ENCODE results near the gene DCDC1.
"Not testable (repeated sequence)": the region's sequence is repeated elsewhere in the genome, so short reads cannot be mapped to it uniquely, and the experiment has no call there.

DCDC1 gene

GRCh38 chr11:31328697-31329096 is 40.8 kb downstream of the DCDC1 start:
- no peak for DNase-seq
- Histone ChIP-seq H3K9me3 (ENCODE audit: control insufficient read depth, low read length) (no peaks in the 10 kb centered on the region), H3K4me1 (ENCODE audit: control insufficient read depth, insufficient read depth, low read length, poor library complexity, severe bottlenecking) (no peaks in the 10 kb centered on the region), H3K4me3 (ENCODE audit: insufficient read depth, low read depth, low read length, poor library complexity, severe bottlenecking) (no peak overlapping the region), H3K27me3 (replicated peaks; ENCODE audit: control insufficient read depth, insufficient read depth, low read length, poor library complexity, severe bottlenecking) (no peaks in the 10 kb centered on the region), H3K27ac (ENCODE audit: insufficient read depth, low read length, poor library complexity, severe bottlenecking) (no peak overlapping the region), H3K36me3 (ENCODE audit: control insufficient read depth, insufficient read depth, low read length) (no peaks in the 10 kb centered on the region)

- Histone ChIP-seq H3K4me3 (ENCODE audit: insufficient read depth, low read depth, low read length, poor library complexity, severe bottlenecking) (no peak overlapping the region), H3K27me3 (replicated peaks; ENCODE audit: control insufficient read depth, insufficient read depth, low read length, poor library complexity, severe bottlenecking) (no peaks in the 10 kb centered on the region), H3K9me3 (ENCODE audit: control insufficient read depth, low read length) (no peaks in the 10 kb centered on the region), H3K4me1 (ENCODE audit: control insufficient read depth, insufficient read depth, low read length, poor library complexity, severe bottlenecking) (no peaks in the 10 kb centered on the region), H3K27ac (ENCODE audit: insufficient read depth, low read length, poor library complexity, severe bottlenecking) (no peak overlapping the region), H3K36me3 (ENCODE audit: control insufficient read depth, insufficient read depth, low read length) (no peaks in the 10 kb centered on the region)
- DNase-seq, result no peak
These were observed 42.1 kb downstream of the DCDC1 start for GRCh38 chr11:31327417-31327816.

GRCh38 chr11:31326470-31327148 is 42.9 kb downstream of the DCDC1 start:
- H3K9me3 ChIP-seq (ENCODE audit: control insufficient read depth, low read length), result no peaks in the 10 kb centered on the region
- no peaks in the 10 kb centered on the region for H3K4me1 ChIP-seq (ENCODE audit: control insufficient read depth, insufficient read depth, low read length, poor library complexity, severe bottlenecking)
- H3K27me3 ChIP-seq (replicated peaks; ENCODE audit: control insufficient read depth, insufficient read depth, low read length, poor library complexity, severe bottlenecking), result no peaks in the 10 kb centered on the region
- DNase-seq, result no peak
- H3K27ac ChIP-seq (ENCODE audit: insufficient read depth, low read length, poor library complexity, severe bottlenecking), result no peak overlapping the region
- H3K36me3 ChIP-seq (ENCODE audit: control insufficient read depth, insufficient read depth, low read length), result no peaks in the 10 kb centered on the region
- no peak overlapping the region for H3K4me3 ChIP-seq (ENCODE audit: insufficient read depth, low read depth, low read length, poor library complexity, severe bottlenecking)

GRCh38 chr11:31325160-31325559 is 44.4 kb downstream of the DCDC1 start:
- Histone ChIP-seq H3K9me3 (ENCODE audit: control insufficient read depth, low read length) (no peaks in the 10 kb centered on the region), H3K27me3 (replicated peaks; ENCODE audit: control insufficient read depth, insufficient read depth, low read length, poor library complexity, severe bottlenecking) (no peaks in the 10 kb centered on the region), H3K4me1 (ENCODE audit: control insufficient read depth, insufficient read depth, low read length, poor library complexity, severe bottlenecking) (no peaks in the 10 kb centered on the region), H3K27ac (ENCODE audit: insufficient read depth, low read length, poor library complexity, severe bottlenecking) (no peak overlapping the region), H3K4me3 (ENCODE audit: insufficient read depth, low read depth, low read length, poor library complexity, severe bottlenecking) (no peak overlapping the region), H3K36me3 (ENCODE audit: control insufficient read depth, insufficient read depth, low read length) (no peaks in the 10 kb centered on the region)
- DNase-seq, result no peak

DNA sequence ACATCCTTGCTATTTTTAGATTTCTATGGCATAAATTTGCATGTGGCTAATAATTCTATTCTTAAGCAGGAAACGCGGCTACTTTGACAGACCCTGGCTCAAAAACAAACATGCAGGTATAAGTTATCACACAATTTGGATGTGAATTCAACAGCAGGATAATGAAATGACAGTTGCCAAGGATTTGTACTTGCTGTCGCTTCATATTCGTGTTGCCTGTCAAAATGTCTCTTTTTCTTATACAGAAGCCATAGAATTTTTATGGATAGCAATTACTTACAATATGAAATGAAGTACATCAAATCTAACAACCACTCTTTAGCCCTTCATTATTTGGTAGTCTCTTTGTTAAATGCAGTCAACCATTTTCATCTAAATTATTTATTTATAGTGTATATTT is 46.4 kb downstream of the DCDC1 start:
- no peaks in the 10 kb centered on the region for H3K27me3 ChIP-seq (replicated peaks; ENCODE audit: control insufficient read depth, insufficient read depth, low read length, poor library complexity, severe bottlenecking)
- no peaks in the 10 kb centered on the region for H3K36me3 ChIP-seq (ENCODE audit: control insufficient read depth, insufficient read depth, low read length)
- no peak overlapping the region for H3K4me3 ChIP-seq (ENCODE audit: insufficient read depth, low read depth, low read length, poor library complexity, severe bottlenecking)
- no peaks in the 10 kb centered on the region for H3K4me1 ChIP-seq (ENCODE audit: control insufficient read depth, insufficient read depth, low read length, poor library complexity, severe bottlenecking)
- H3K9me3 ChIP-seq (ENCODE audit: control insufficient read depth, low read length), result no peaks in the 10 kb centered on the region
- DNase-seq, result no peak
- no peak overlapping the region for H3K27ac ChIP-seq (ENCODE audit: insufficient read depth, low read length, poor library complexity, severe bottlenecking)

DNA sequence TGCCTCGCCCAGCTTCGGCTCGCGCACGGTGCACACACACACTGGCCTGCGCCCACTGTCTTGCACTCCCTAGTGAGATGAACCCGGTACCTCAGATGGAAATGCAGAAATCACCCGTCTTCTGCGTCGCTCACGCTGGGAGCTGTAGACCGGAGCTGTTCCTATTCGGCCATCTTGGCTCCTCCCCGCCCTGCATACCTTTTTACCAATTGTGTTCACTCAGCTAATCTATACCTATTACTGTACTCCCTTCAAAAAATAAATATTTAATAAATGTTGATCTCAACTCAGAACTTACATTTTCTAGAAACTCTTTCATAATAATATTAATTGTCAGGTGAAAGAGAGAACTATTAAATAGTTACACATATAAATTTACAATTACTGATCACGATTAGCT is 48.0 kb downstream of the DCDC1 start:
- not testable (repeated sequence) for H3K27me3 ChIP-seq (replicated peaks; ENCODE audit: control insufficient read depth, insufficient read depth, low read length, poor library complexity, severe bottlenecking); H3K4me1 ChIP-seq (ENCODE audit: control insufficient read depth, insufficient read depth, low read length, poor library complexity, severe bottlenecking); DNase-seq; H3K9me3 ChIP-seq (ENCODE audit: control insufficient read depth, low read length); H3K4me3 ChIP-seq (ENCODE audit: insufficient read depth, low read depth, low read length, poor library complexity, severe bottlenecking); H3K36me3 ChIP-seq (ENCODE audit: control insufficient read depth, insufficient read depth, low read length); H3K27ac ChIP-seq (ENCODE audit: insufficient read depth, low read length, poor library complexity, severe bottlenecking)

- Histone ChIP-seq H3K4me3 (ENCODE audit: insufficient read depth, low read depth, low read length, poor library complexity, severe bottlenecking) (no peak overlapping the region), H3K27me3 (replicated peaks; ENCODE audit: control insufficient read depth, insufficient read depth, low read length, poor library complexity, severe bottlenecking) (no peaks in the 10 kb centered on the region)
- no peak for DNase-seq
These were observed 65.8 kb downstream of the DCDC1 start for GRCh38 chr11:31303644-31304180.

GRCh38 chr11:31301549-31302510 is 67.7 kb downstream of the DCDC1 start:
- H3K36me3 ChIP-seq (ENCODE audit: control insufficient read depth, insufficient read depth, low read length), result no peaks in the 10 kb centered on the region
- no peak overlapping the region for H3K4me3 ChIP-seq (ENCODE audit: insufficient read depth, low read depth, low read length, poor library complexity, severe bottlenecking)
- no peaks in the 10 kb centered on the region for H3K4me1 ChIP-seq (ENCODE audit: control insufficient read depth, insufficient read depth, low read length, poor library complexity, severe bottlenecking)
- H3K27me3 ChIP-seq (replicated peaks; ENCODE audit: control insufficient read depth, insufficient read depth, low read length, poor library complexity, severe bottlenecking), result no peaks in the 10 kb centered on the region
- no peaks in the 10 kb centered on the region for H3K9me3 ChIP-seq (ENCODE audit: control insufficient read depth, low read length)
- no peak for DNase-seq
- no peak overlapping the region for H3K27ac ChIP-seq (ENCODE audit: insufficient read depth, low read length, poor library complexity, severe bottlenecking)

More at GRCh38 chr11:31303644-31304180, 65.8 kb downstream of the DCDC1 start:
- Histone ChIP-seq H3K27ac (ENCODE audit: insufficient read depth, low read length, poor library complexity, severe bottlenecking) (no peak overlapping the region), H3K4me1 (ENCODE audit: control insufficient read depth, insufficient read depth, low read length, poor library complexity, severe bottlenecking) (no peaks in the 10 kb centered on the region), H3K36me3 (ENCODE audit: control insufficient read depth, insufficient read depth, low read length) (no peaks in the 10 kb centered on the region), H3K9me3 (ENCODE audit: control insufficient read depth, low read length) (no peaks in the 10 kb centered on the region)

DNA sequence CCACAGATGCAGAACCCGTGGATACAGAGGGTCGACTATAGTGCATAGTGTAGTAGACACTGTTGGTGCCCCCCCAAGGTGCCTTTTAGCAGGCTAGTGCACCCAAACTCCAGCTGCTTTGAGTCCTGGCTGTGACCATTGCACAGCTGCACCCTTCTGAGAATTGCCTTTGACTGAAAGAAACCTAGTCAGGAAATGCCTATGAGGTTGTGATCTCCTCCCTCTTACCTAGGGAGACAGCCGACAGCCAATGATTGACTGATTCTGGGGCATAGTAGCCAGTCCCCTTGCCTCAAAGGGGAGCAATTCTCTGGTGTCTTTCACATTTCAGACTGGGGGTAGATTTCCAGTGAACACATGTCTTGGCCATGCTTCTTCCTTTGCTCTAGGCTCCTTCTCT is 74.2 kb downstream of the DCDC1 start:
- Histone ChIP-seq H3K9me3 (ENCODE audit: control insufficient read depth, low read length) (no peaks in the 10 kb centered on the region), H3K27me3 (replicated peaks; ENCODE audit: control insufficient read depth, insufficient read depth, low read length, poor library complexity, severe bottlenecking) (no peaks in the 10 kb centered on the region), H3K27ac (ENCODE audit: insufficient read depth, low read length, poor library complexity, severe bottlenecking) (no peak overlapping the region), H3K4me3 (ENCODE audit: insufficient read depth, low read depth, low read length, poor library complexity, severe bottlenecking) (no peak overlapping the region), H3K4me1 (ENCODE audit: control insufficient read depth, insufficient read depth, low read length, poor library complexity, severe bottlenecking) (no peaks in the 10 kb centered on the region), H3K36me3 (ENCODE audit: control insufficient read depth, insufficient read depth, low read length) (no peaks in the 10 kb centered on the region)
- no peak for DNase-seq

DNA sequence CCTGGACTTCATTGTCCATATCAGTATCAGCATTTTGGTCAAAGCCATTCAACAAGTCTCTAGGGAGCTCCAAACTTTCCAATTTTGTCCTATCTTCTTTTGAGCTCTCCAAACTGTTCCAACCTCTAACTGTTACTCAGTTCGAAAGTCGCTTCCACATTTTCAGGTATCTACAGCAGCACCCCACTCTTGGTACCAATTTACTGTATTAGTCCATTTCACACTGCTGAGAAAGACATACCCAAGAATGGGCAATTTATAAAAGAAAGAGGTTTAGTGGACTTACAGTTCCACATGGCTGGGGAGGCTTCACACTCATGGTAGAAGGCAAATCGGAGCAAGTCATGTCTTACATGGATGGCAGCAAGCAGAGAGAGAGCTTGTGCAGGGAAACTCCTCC is 96.0 kb downstream of the DCDC1 start:
- H3K27me3 ChIP-seq (replicated peaks; ENCODE audit: control insufficient read depth, insufficient read depth, low read length, poor library complexity, severe bottlenecking); DNase-seq; H3K36me3 ChIP-seq (ENCODE audit: control insufficient read depth, insufficient read depth, low read length): not testable (repeated sequence)

More for the DNA sequence above, 96.0 kb downstream of the DCDC1 start:
- not testable (repeated sequence) for H3K27ac ChIP-seq (ENCODE audit: insufficient read depth, low read length, poor library complexity, severe bottlenecking); H3K4me1 ChIP-seq (ENCODE audit: control insufficient read depth, insufficient read depth, low read length, poor library complexity, severe bottlenecking); H3K4me3 ChIP-seq (ENCODE audit: insufficient read depth, low read depth, low read length, poor library complexity, severe bottlenecking); H3K9me3 ChIP-seq (ENCODE audit: control insufficient read depth, low read length)

Measured in effector memory CD4-positive, alpha-beta T cell (primary cell).